HG03066 (cell line): ENCODE results near the gene SGTA.
"Not testable (repeated sequence)": the region's sequence is repeated elsewhere in the genome, so short reads cannot be mapped to it uniquely, and the experiment has no call there.

Experiments
- ATAC-seq: cut with Tn5 transposase; IDR thresholded peaks from one replicate; pipeline ENCODE4 v1.9.1; 2021; ENCODE audit warnings: low read depth; ENCODE audit not compliant: unreplicated experiment

Gene SGTA

GRCh38 chr19:2716722-2717637 lies 66.1 kb downstream of the SGTA start:
- no peak for ATAC-seq

- ATAC-seq: no peak
Measured at GRCh38 chr19:2716275-2716650, 66.8 kb downstream of the SGTA start.

- ATAC-seq: no peak
Measured at GRCh38 chr19:2715470-2716274, 67.4 kb downstream of the SGTA start.

GRCh38 chr19:2714531-2715269 lies 68.4 kb downstream of the SGTA start:
- ATAC-seq: no peak

- ATAC-seq: not testable (repeated sequence)
Measured at GRCh38 chr19:2714102-2714501, 69.0 kb downstream of the SGTA start.

- not testable (repeated sequence) for ATAC-seq
Measured at GRCh38 chr19:2713170-2713569, 69.9 kb downstream of the SGTA start.

- ATAC-seq: no peak
Measured at GRCh38 chr19:2711875-2712205, 71.2 kb downstream of the SGTA start.

GRCh38 chr19:2711172-2711874 lies 71.8 kb downstream of the SGTA start:
- ATAC-seq: no peak

GRCh38 chr19:2706251-2706650 lies 76.8 kb downstream of the SGTA start:
- ATAC-seq: no peak
